ENCODE measurements around the gene HECTD1.
"Not testable (repeated sequence)": the region's sequence is repeated elsewhere in the genome, so short reads cannot be mapped to it uniquely, and the experiment has no call there.

Gene HECTD1

GRCh38 chr14:31228533-31228932, 20.9 kb upstream of the HECTD1 start:
- no peak for DNase-seq (ENCODE audit: low read depth, low spot score)

- DNase-seq (ENCODE audit: low read depth, low spot score), result no peak
These were observed 17.2 kb upstream of the HECTD1 start for GRCh38 chr14:31224808-31225207.

- no peak for DNase-seq (ENCODE audit: low read depth, low spot score)
These were observed 15.7 kb upstream of the HECTD1 start for GRCh38 chr14:31223331-31223730.

GRCh38 chr14:31222834-31223233, 15.2 kb upstream of the HECTD1 start:
- DNase-seq (ENCODE audit: low read depth, low spot score), result no peak

GRCh38 chr14:31221266-31221665, 13.7 kb upstream of the HECTD1 start:
- no peak for DNase-seq (ENCODE audit: low read depth, low spot score)

GRCh38 chr14:31219169-31219568, 11.6 kb upstream of the HECTD1 start:
- DNase-seq (ENCODE audit: low read depth, low spot score), result no peak

- DNase-seq (ENCODE audit: low read depth, low spot score), result no peak
These were observed 8.8 kb upstream of the HECTD1 start for GRCh38 chr14:31216359-31216758.

GRCh38 chr14:31212893-31213292, 5.3 kb upstream of the HECTD1 start:
- DNase-seq (ENCODE audit: low read depth, low spot score), result no peak

GRCh38 chr14:31209605-31210004, 2.0 kb upstream of the HECTD1 start:
- no peak for DNase-seq (ENCODE audit: low read depth, low spot score)

GRCh38 chr14:31208546-31209424, 1.2 kb upstream of the HECTD1 start:
- no peak for DNase-seq (ENCODE audit: low read depth, low spot score)

GRCh38 chr14:31207287-31207754, 272 bp downstream of the HECTD1 start:
- no peak for DNase-seq (ENCODE audit: low read depth, low spot score)

GRCh38 chr14:31206536-31207286, 882 bp downstream of the HECTD1 start:
- DNase-seq (ENCODE audit: low read depth, low spot score), result peak; percentile 58

GRCh38 chr14:31205681-31206535, 1.7 kb downstream of the HECTD1 start:
- DNase-seq (ENCODE audit: low read depth, low spot score), result peak; percentile 6

- no peak for DNase-seq (ENCODE audit: low read depth, low spot score)
These were observed 2.7 kb downstream of the HECTD1 start for GRCh38 chr14:31204593-31205534.

- not testable (repeated sequence) for DNase-seq (ENCODE audit: low read depth, low spot score)
These were observed 3.5 kb downstream of the HECTD1 start for GRCh38 chr14:31203899-31204592.

- DNase-seq (ENCODE audit: low read depth, low spot score), result no peak
These were observed 4.2 kb downstream of the HECTD1 start for GRCh38 chr14:31203414-31203742.

- DNase-seq (ENCODE audit: low read depth, low spot score), result no peak
These were observed 6.5 kb downstream of the HECTD1 start for GRCh38 chr14:31201111-31201510.

GRCh38 chr14:31200702-31200990, 6.9 kb downstream of the HECTD1 start:
- DNase-seq (ENCODE audit: low read depth, low spot score), result no peak

- no peak for DNase-seq (ENCODE audit: low read depth, low spot score)
These were observed 9.9 kb downstream of the HECTD1 start for GRCh38 chr14:31197671-31198070.

GRCh38 chr14:31196839-31197492, 10.6 kb downstream of the HECTD1 start:
- no peak for DNase-seq (ENCODE audit: low read depth, low spot score)

All from ELF-1 (cell line).